ENCODE measurements around the gene PCDH7.
A peak's percentile ranks its signal among the peaks of the same experiment; 100 is the strongest.

Gene PCDH7

DNA sequence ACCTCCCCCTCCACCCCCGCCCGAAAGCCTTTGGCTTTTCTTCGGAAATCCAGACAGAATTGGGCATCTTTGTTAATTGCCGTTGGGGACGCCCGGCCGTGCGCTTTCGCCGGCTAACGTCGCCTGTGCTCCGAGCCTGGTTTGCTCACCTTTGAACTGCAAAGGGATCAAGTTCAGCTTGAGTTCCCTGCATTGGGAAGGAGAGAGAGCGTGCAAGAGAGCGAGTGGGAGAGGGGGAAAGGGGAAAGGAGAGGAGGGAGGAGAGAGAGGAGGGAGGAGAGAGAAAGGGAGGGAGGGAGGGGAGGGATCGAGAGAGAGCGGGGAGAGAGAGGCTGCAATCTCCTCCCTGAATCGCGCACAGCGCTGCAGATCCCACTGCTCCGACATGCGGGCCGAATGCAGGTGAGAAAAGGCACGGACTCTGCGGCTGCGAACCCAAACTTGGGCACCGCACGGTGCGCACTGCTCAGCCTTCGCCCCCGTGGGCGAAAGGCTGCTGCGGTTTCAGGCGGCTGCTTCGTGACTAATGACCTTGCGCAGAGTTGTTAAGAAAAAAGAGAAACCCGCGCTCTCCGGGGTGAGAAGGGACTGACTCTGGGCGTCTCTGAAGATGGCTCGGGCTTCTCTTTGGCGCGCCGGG lies at the start of gene PCDH7:
PCDH7 (plus strand) TSS at position 349 of the 640 bp plus-strand sequence. CDS start 1,054 bp downstream, outside the sequence.
- Mint-ChIP-seq H3K27ac (no peak within 1 kb of the TSS), H3K9me3 (no peaks in the 10 kb centered on the region), H3K4me3 (peak within 1 kb of the TSS; percentile 49), H3K27me3 (peaks cover 83% of the 10 kb centered on the region), H3K36me3 (ENCODE audit: low read depth) (no peaks in the 10 kb centered on the region), H3K4me1 (ENCODE audit: low read depth) (peaks cover 31% of the 10 kb centered on the region)
- intact Hi-C loops (cut with micrococcal nuclease) = no loop called here

- H3K36me3 Mint-ChIP-seq (ENCODE audit: low read depth) = no peaks in the 10 kb centered on the region
- no peaks in the 10 kb centered on the region for H3K4me1 Mint-ChIP-seq (ENCODE audit: low read depth)
- H3K27me3 Mint-ChIP-seq = no peaks in the 10 kb centered on the region
- H3K4me3 Mint-ChIP-seq = no peak overlapping the region
- intact Hi-C loops (cut with micrococcal nuclease) = no loop called here
- H3K27ac Mint-ChIP-seq = no peak overlapping the region
- H3K9me3 Mint-ChIP-seq = peaks cover 2% of the 10 kb centered on the region
Measured at GRCh38 chr4:30671926-30672448, 48.2 kb upstream of the PCDH7 start.

DNA sequence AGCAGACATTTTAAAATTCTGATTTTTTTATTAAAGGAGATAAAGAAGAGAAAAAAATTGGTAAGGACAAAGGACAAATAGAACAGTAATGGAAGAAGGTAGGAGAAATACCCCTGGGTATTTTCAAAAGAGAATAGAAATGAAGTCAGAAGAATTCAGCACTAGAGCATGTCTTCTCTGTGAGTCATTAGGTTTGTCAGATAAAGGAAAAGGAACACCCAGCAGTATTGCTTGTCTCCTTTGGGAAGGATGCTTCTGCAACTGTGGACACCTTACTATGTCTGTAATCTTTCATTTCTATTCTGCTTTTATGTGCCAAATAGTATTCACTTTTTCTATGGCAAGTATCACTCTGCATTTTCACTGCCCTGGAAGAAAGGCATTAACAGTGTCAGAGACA lies 24.0 kb upstream of the PCDH7 start:
- intact Hi-C loops (cut with micrococcal nuclease) = no loop called here
- H3K9me3 Mint-ChIP-seq = no peaks in the 10 kb centered on the region
- no peaks in the 10 kb centered on the region for H3K4me1 Mint-ChIP-seq (ENCODE audit: low read depth)
- no peak overlapping the region for H3K4me3 Mint-ChIP-seq
- H3K27me3 Mint-ChIP-seq = no peaks in the 10 kb centered on the region
- no peaks in the 10 kb centered on the region for H3K36me3 Mint-ChIP-seq (ENCODE audit: low read depth)
- H3K27ac Mint-ChIP-seq = no peak overlapping the region

GRCh38 chr4:30714408-30715031 lies 5.6 kb upstream of the PCDH7 start:
- intact Hi-C loops (cut with micrococcal nuclease) = loop anchor here (10.0 kb wide), 1 partner anchor 960 kb away; no protein-coding TSS in a partner anchor
- H3K4me1 Mint-ChIP-seq (ENCODE audit: low read depth) = peaks cover 16% of the 10 kb centered on the region
- no peak overlapping the region for H3K27ac Mint-ChIP-seq
- peaks cover 20% of the 10 kb centered on the region for H3K9me3 Mint-ChIP-seq
- no peaks in the 10 kb centered on the region for H3K36me3 Mint-ChIP-seq (ENCODE audit: low read depth)
- H3K27me3 Mint-ChIP-seq = peaks cover 41% of the 10 kb centered on the region
- H3K4me3 Mint-ChIP-seq = no peak overlapping the region

DNA sequence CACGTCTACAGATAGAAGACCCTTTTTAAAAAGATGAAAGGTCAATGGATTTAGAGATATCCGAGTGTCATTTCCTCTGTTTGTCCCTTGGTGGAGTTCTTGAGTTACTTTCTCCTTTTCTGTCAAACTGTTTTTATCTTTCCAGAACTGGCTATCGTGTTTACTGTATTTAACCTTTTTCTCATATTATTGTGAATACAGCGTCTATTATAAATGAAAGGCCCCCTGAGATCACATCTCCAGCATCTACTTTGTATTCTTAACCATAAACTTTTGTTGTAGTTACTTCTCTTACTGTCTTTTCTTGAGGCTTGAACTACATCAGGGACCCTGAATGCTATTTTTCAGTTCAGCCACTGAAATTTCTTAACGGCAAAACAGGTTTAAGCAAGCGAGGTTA lies 4.0 kb upstream of the PCDH7 start:
- intact Hi-C loops (cut with micrococcal nuclease) = loop anchor here (10.0 kb wide), 1 partner anchor 959 kb away; no protein-coding TSS in a partner anchor
- peaks cover 56% of the 10 kb centered on the region for H3K27me3 Mint-ChIP-seq
- peaks cover 31% of the 10 kb centered on the region for H3K4me1 Mint-ChIP-seq (ENCODE audit: low read depth)
- H3K27ac Mint-ChIP-seq = no peak overlapping the region
- no peaks in the 10 kb centered on the region for H3K36me3 Mint-ChIP-seq (ENCODE audit: low read depth)
- no peak overlapping the region for H3K4me3 Mint-ChIP-seq
- H3K9me3 Mint-ChIP-seq = peaks cover 6% of the 10 kb centered on the region

- Mint-ChIP-seq H3K4me3 (peak overlapping the region; percentile 61), H3K36me3 (ENCODE audit: low read depth) (no peaks in the 10 kb centered on the region), H3K27ac (no peak overlapping the region), H3K27me3 (peaks cover 60% of the 10 kb centered on the region), H3K4me1 (ENCODE audit: low read depth) (peaks cover 31% of the 10 kb centered on the region), H3K9me3 (no peaks in the 10 kb centered on the region)
- intact Hi-C loops (cut with micrococcal nuclease) = loop anchor here (10.0 kb wide), 1 partner anchor 958 kb away; no protein-coding TSS in a partner anchor
Measured at GRCh38 chr4:30716681-30717207, 3.4 kb upstream of the PCDH7 start.

DNA sequence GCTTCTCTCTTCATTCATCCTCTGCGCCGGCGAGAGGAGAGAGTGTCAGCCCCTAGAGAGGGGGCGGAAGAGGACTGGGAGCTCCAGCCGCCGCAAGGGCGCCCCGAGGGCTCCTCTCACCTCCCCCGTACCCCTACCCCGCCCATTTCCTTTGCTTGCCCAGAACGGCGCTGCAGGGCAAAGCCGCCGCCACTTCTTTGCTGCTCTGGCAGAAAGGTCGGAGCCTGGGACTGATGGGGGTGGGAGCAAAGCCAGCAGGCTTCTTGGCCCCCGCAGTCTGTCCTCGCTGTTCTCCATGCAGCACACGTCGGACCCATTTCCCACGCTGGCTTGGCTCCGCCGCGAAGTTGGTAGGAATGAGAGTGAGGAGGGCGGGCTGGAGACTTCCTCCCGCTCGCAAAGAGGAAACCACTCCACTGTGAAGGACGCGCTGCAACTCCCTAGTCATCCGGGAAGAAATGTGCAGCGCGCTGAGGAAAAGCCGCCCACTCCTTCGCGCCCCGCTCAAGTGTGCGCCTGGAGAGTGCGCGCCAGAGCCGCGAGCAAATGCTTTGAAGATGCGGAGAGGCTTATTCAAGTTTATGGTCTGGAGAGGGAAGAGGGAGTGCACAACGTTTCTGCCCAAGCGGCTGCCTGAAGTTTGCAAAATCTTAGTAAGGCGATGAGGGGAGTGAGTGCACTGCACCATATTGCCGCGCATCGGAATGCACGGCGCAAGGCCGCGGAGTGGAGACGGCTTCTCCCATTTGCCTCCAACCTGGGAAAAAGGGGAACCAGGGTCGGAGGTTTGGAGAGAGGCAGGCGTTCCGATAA lies 2.8 kb upstream of the PCDH7 start:
- peaks cover 31% of the 10 kb centered on the region for H3K4me1 Mint-ChIP-seq (ENCODE audit: low read depth)
- H3K9me3 Mint-ChIP-seq = no peaks in the 10 kb centered on the region
- peak overlapping the region; percentile 61 for H3K4me3 Mint-ChIP-seq
- no peak overlapping the region for H3K27ac Mint-ChIP-seq
- H3K27me3 Mint-ChIP-seq = peaks cover 66% of the 10 kb centered on the region
- intact Hi-C loops (cut with micrococcal nuclease) = loop anchor here (10.0 kb wide), 1 partner anchor 957 kb away; no protein-coding TSS in a partner anchor
- H3K36me3 Mint-ChIP-seq (ENCODE audit: low read depth) = no peaks in the 10 kb centered on the region

GRCh38 chr4:30718021-30718542 lies 2.1 kb upstream of the PCDH7 start:
- H3K4me3 Mint-ChIP-seq = no peak overlapping the region
- H3K27me3 Mint-ChIP-seq = peaks cover 73% of the 10 kb centered on the region

GRCh38 chr4:30718641-30719453 lies 1.3 kb upstream of the PCDH7 start:
- Mint-ChIP-seq H3K27ac (no peak overlapping the region), H3K4me1 (ENCODE audit: low read depth) (peaks cover 31% of the 10 kb centered on the region), H3K27me3 (peaks cover 78% of the 10 kb centered on the region), H3K4me3 (no peak overlapping the region), H3K9me3 (no peaks in the 10 kb centered on the region), H3K36me3 (ENCODE audit: low read depth) (no peaks in the 10 kb centered on the region)
- intact Hi-C loops (cut with micrococcal nuclease) = loop anchor here (10.0 kb wide), 1 partner anchor 956 kb away; no protein-coding TSS in a partner anchor

More at GRCh38 chr4:30718021-30718542, 2.1 kb upstream of the PCDH7 start:
- Mint-ChIP-seq H3K27ac (no peak overlapping the region), H3K4me1 (ENCODE audit: low read depth) (peaks cover 31% of the 10 kb centered on the region), H3K9me3 (no peaks in the 10 kb centered on the region), H3K36me3 (ENCODE audit: low read depth) (no peaks in the 10 kb centered on the region)
- intact Hi-C loops (cut with micrococcal nuclease) = loop anchor here (10.0 kb wide), 1 partner anchor 957 kb away; no protein-coding TSS in a partner anchor

- intact Hi-C loops (cut with micrococcal nuclease) = loop anchor here (10.0 kb wide), 1 partner anchor 955 kb away; no protein-coding TSS in a partner anchor
- H3K27me3 Mint-ChIP-seq = peaks cover 83% of the 10 kb centered on the region
- no peak overlapping the region for H3K27ac Mint-ChIP-seq
Measured at GRCh38 chr4:30719454-30720020, 632 bp upstream of the PCDH7 start.

DNA sequence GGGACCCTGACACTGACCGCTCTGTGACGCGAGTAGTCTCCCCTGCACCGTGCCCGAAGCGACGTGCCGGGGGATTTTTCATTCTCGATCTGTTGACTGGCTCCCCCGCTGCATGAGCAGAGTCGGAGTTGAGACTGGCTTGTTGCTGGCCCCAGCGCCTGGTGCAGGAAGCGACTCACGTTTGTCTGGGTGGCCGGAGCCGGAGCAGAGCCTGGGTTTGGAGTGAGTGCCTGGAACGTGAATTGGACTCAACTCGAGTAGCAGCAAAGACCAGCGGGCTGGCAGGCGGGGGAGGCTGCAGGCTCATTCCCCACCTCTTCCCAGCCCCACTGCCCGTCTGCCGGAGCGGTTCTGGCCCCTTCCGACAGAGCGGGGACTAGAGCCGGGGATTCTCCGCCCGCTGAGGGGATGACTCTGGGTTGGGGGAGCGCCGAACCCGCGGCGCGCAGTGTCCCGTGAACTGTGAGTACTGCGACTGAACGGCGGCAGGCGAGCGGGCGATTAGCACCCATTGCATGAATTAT lies 554 bp downstream of the PCDH7 start:
- Mint-ChIP-seq H3K36me3 (ENCODE audit: low read depth) (no peaks in the 10 kb centered on the region), H3K4me1 (ENCODE audit: low read depth) (peaks cover 31% of the 10 kb centered on the region), H3K4me3 (peak overlapping the region; percentile 46), H3K27me3 (peaks cover 83% of the 10 kb centered on the region), H3K9me3 (no peaks in the 10 kb centered on the region), H3K27ac (no peak overlapping the region)
- intact Hi-C loops (cut with micrococcal nuclease) = no loop called here

More at GRCh38 chr4:30719454-30720020, 632 bp upstream of the PCDH7 start:
- Mint-ChIP-seq H3K4me3 (no peak overlapping the region), H3K9me3 (no peaks in the 10 kb centered on the region), H3K36me3 (ENCODE audit: low read depth) (no peaks in the 10 kb centered on the region), H3K4me1 (ENCODE audit: low read depth) (peaks cover 31% of the 10 kb centered on the region)
